Measurements from ENCODE around the gene CKLF. TPM values are rescaled to one million over a fixed set of nuclear protein-coding genes. Genes with fewer than 3 reads are reported as not detected.

Gene CKLF
- total RNA-seq, 4 donors from 2014 or later, result 31.8 to 75.4 (median 35.6) TPM

GRCh38 chr16:66614161-66614802, 61.9 kb downstream of the CKLF start:
- no peak overlapping the region for H3K27ac ChIP-seq
- no peaks in the 10 kb centered on the region for H3K27me3 ChIP-seq
- H3K4me1 ChIP-seq, result peaks cover 0 to 29% (median 2%) of the 10 kb centered on the region in 4 donors
- no peak overlapping the region for H3K4me3 ChIP-seq
- H3K9me3 ChIP-seq, result no peaks in the 10 kb centered on the region
- H3K36me3 ChIP-seq, result peaks cover 0 to 58% (median 10%) of the 10 kb centered on the region in 3 donors
- no peak for DNase-seq (ENCODE audit: low spot score in 2 of 2)
- 83 to 86% methylated on average over 11 to 12 of the region's 12 CpGs for WGBS, 2 donors
- TF ChIP-seq, protein P1, sequence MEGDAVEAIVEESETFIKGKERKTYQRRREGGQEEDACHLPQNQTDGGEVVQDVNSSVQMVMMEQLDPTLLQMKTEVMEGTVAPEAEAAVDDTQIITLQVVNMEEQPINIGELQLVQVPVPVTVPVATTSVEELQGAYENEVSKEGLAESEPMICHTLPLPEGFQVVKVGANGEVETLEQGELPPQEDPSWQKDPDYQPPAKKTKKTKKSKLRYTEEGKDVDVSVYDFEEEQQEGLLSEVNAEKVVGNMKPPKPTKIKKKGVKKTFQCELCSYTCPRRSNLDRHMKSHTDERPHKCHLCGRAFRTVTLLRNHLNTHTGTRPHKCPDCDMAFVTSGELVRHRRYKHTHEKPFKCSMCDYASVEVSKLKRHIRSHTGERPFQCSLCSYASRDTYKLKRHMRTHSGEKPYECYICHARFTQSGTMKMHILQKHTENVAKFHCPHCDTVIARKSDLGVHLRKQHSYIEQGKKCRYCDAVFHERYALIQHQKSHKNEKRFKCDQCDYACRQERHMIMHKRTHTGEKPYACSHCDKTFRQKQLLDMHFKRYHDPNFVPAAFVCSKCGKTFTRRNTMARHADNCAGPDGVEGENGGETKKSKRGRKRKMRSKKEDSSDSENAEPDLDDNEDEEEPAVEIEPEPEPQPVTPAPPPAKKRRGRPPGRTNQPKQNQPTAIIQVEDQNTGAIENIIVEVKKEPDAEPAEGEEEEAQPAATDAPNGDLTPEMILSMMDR (IDR thresholded peaks at IDR 0.05), result no peak
- TF ChIP-seq POLR2A (IDR thresholded peaks at IDR 0.05) (no peak), EP300 (IDR thresholded peaks at IDR 0.05) (no peak)

Small RNAs within 50 kb of the gene (small RNA-seq; reads per million reads assigned to genes)
- gene CKLF-CMTM1, result not detected

Other genes with a start within 250 kb of the CKLF start
- gene CDH5, start 185.9 kb upstream of the CKLF start, total RNA-seq, result 10 to 100 TPM; 47.3 to 79.3 (median 67.0) TPM
- 1 to 10 TPM in 1 of 4 donors, under 1 TPM in 2, not detected in 1; 0.21 to 1.4 (median 0.30) TPM for gene BEAN1, start 125.3 kb upstream of the CKLF start, total RNA-seq
- 10 to 100 TPM; 42.3 to 81.8 (median 64.7) TPM for gene TK2, start 2.5 kb upstream of the CKLF start, total RNA-seq
- gene CMTM1, start 13.9 kb downstream of the CKLF start, total RNA-seq, result 1 to 10 TPM in 3 of 4 donors, not detected in 1; 2.0 to 5.1 (median 2.1) TPM
- gene CMTM2, start 26.9 kb downstream of the CKLF start, total RNA-seq, result not detected
- gene CMTM3, start 52.1 kb downstream of the CKLF start, total RNA-seq, result 10 to 100 TPM; 19.3 to 43.9 (median 38.5) TPM
- gene CMTM4, start 144.2 kb downstream of the CKLF start, total RNA-seq, result 10 to 100 TPM; 14.2 to 22.7 (median 19.6) TPM
- gene DYNC1LI2, start 199.0 kb downstream of the CKLF start, total RNA-seq, result 100 to 1,000 TPM; 248 to 363 (median 266) TPM
- gene TERB1, start 249.0 kb downstream of the CKLF start, total RNA-seq, result not detected